Natural killer cell treated with Interleukin-12 subunit alpha and Interleukin-12 subunit beta and Interleukin-15 and Interleukin-18, amount 100 ng/mL, for 72 hours (primary cell): ENCODE data around the gene AQP6. TPM values are rescaled to one million over a fixed set of nuclear protein-coding genes. Genes with fewer than 3 reads are reported as not detected.
A peak's percentile ranks its signal among the peaks of the same experiment; 100 is the strongest.
"Not testable (repeated sequence)": the region's sequence is repeated elsewhere in the genome, so short reads cannot be mapped to it uniquely, and the experiment has no call there.

Experiments used
- ATAC-seq, 2 donors: fragments of 150-1000 bp; cut with Tn5 transposase in 1 of 2; sonication (Bioruptor Pico), chemical (Tn5 transposase) in 1 of 2; 2 replicates each; pipeline ENCODE4 v1.10.0; 2021
- DNase-seq: peaks from one replicate; pipeline ENCODE4 v3.0.0; 2022; ENCODE audit warnings: low spot score
- H3K27ac Mint-ChIP-seq, 2 donors: 1 replicate in 1 of 2; 2 replicates in 1 of 2; pipeline ENCODE4 v1.8.0; 2022; ENCODE audit warnings: mixed read lengths in 2 of 2, mild to moderate bottlenecking in 1 of 2, moderate library complexity in 1 of 2
- H3K27me3 Mint-ChIP-seq, 2 donors: 1 replicate in 1 of 2; 2 replicates in 1 of 2; pipeline ENCODE4 v1.8.0; 2022; ENCODE audit warnings: mixed read lengths in 2 of 2
- H3K36me3 Mint-ChIP-seq: one replicate; pipeline ENCODE4 v1.8.0; 2022; ENCODE audit warnings: mixed read lengths
- H3K4me1 Mint-ChIP-seq, 2 donors: 1 replicate in 1 of 2; 2 replicates in 1 of 2; pipeline ENCODE4 v1.8.0; 2022; ENCODE audit warnings: low read depth in 2 of 2, mixed read lengths in 2 of 2, mild to moderate bottlenecking in 1 of 2
- H3K4me3 Mint-ChIP-seq: one replicate; pipeline ENCODE4 v1.8.0; 2022; ENCODE audit warnings: mixed read lengths
- H3K9me3 Mint-ChIP-seq: 2 replicates; pipeline ENCODE4 v1.8.0; 2022; ENCODE audit warnings: mixed read lengths
- total RNA-seq, 2 donors: library from RNA; stranded (reverse); gene quantifications; one replicate each; pipeline ENCODE4 v1.2.3, GENCODE V29; 2022

AQP6 gene
- total RNA-seq, 2 donors from 2014 or later: not detected

GRCh38 chr12:49976557-49976956, 3.8 kb downstream of the AQP6 start:
- no peaks in the 10 kb centered on the region for H3K9me3 Mint-ChIP-seq
- no peak overlapping the region for H3K4me3 Mint-ChIP-seq
- peaks cover 0 to 3% of the 10 kb centered on the region in 2 donors for H3K27me3 Mint-ChIP-seq
- DNase-seq: no peak
- ATAC-seq: no peak
- H3K27ac Mint-ChIP-seq: no peak overlapping the region
- H3K4me1 Mint-ChIP-seq: no peaks in the 10 kb centered on the region
- no peaks in the 10 kb centered on the region for H3K36me3 Mint-ChIP-seq

GRCh38 chr12:49978125-49978524, 5.4 kb downstream of the AQP6 start:
- DNase-seq (no peak), ATAC-seq (no peak)
- Mint-ChIP-seq H3K4me3 (no peak overlapping the region), H3K27ac (no peak overlapping the region), H3K36me3 (no peaks in the 10 kb centered on the region), H3K4me1 (peaks cover 0 to 5% of the 10 kb centered on the region in 2 donors), H3K9me3 (no peaks in the 10 kb centered on the region), H3K27me3 (no peaks in the 10 kb centered on the region)

- H3K27me3 Mint-ChIP-seq: no peaks in the 10 kb centered on the region
- peaks cover 0 to 5% of the 10 kb centered on the region in 2 donors for H3K4me1 Mint-ChIP-seq
- DNase-seq (no peak), ATAC-seq (no peak)
- H3K4me3 Mint-ChIP-seq: no peak overlapping the region
- peak overlapping the region in 1 of 2 donors; percentile 42 for H3K27ac Mint-ChIP-seq
- no peaks in the 10 kb centered on the region for H3K36me3 Mint-ChIP-seq
- H3K9me3 Mint-ChIP-seq: no peaks in the 10 kb centered on the region
Observed at GRCh38 chr12:49979016-49979586, 6.4 kb downstream of the AQP6 start.

- no peaks in the 10 kb centered on the region for H3K27me3 Mint-ChIP-seq
- ATAC-seq (no peak), DNase-seq (no peak)
- H3K4me1 Mint-ChIP-seq: peaks cover 0 to 5% of the 10 kb centered on the region in 2 donors
- no peaks in the 10 kb centered on the region for H3K36me3 Mint-ChIP-seq
- no peaks in the 10 kb centered on the region for H3K9me3 Mint-ChIP-seq
- no peak overlapping the region for H3K4me3 Mint-ChIP-seq
- H3K27ac Mint-ChIP-seq: peak overlapping the region in 1 of 2 donors; percentile 42
Observed at GRCh38 chr12:49979791-49980190, 7.0 kb downstream of the AQP6 start.

- Mint-ChIP-seq H3K27me3 (no peaks in the 10 kb centered on the region), H3K27ac (no peak overlapping the region), H3K36me3 (no peaks in the 10 kb centered on the region), H3K4me3 (no peak overlapping the region), H3K4me1 (peaks cover 0 to 5% of the 10 kb centered on the region in 2 donors), H3K9me3 (no peaks in the 10 kb centered on the region)
- DNase-seq (no peak), ATAC-seq (no peak)
Observed at GRCh38 chr12:49980501-49981349, 8.0 kb downstream of the AQP6 start.

- Mint-ChIP-seq H3K36me3 (peaks cover 6% of the 10 kb centered on the region), H3K27ac (no peak overlapping the region), H3K9me3 (no peaks in the 10 kb centered on the region), H3K4me3 (no peak overlapping the region), H3K27me3 (no peaks in the 10 kb centered on the region), H3K4me1 (peaks cover 0 to 5% of the 10 kb centered on the region in 2 donors)
- DNase-seq (no peak), ATAC-seq (no peak)
Observed at GRCh38 chr12:49982246-49983087, 9.7 kb downstream of the AQP6 start.

GRCh38 chr12:49983892-49984291, 11.1 kb downstream of the AQP6 start:
- ATAC-seq (no peak), DNase-seq (no peak)
- Mint-ChIP-seq H3K36me3 (peaks cover 13% of the 10 kb centered on the region), H3K4me3 (no peak overlapping the region), H3K4me1 (peaks cover 0 to 5% of the 10 kb centered on the region in 2 donors), H3K27ac (no peak overlapping the region), H3K9me3 (no peaks in the 10 kb centered on the region), H3K27me3 (no peaks in the 10 kb centered on the region)

- Mint-ChIP-seq H3K4me1 (peaks cover 0 to 5% of the 10 kb centered on the region in 2 donors), H3K4me3 (no peak overlapping the region), H3K36me3 (peaks cover 15% of the 10 kb centered on the region), H3K9me3 (no peaks in the 10 kb centered on the region), H3K27me3 (no peaks in the 10 kb centered on the region), H3K27ac (no peak overlapping the region)
- ATAC-seq (no peak), DNase-seq (no peak)
Observed at GRCh38 chr12:49984476-49985359, 12.0 kb downstream of the AQP6 start.

GRCh38 chr12:49985981-49986380, 13.2 kb downstream of the AQP6 start:
- no peak for ATAC-seq
- DNase-seq: no peak
- H3K27me3 Mint-ChIP-seq: no peaks in the 10 kb centered on the region
- H3K27ac Mint-ChIP-seq: no peak overlapping the region
- peaks cover 0 to 5% of the 10 kb centered on the region in 2 donors for H3K4me1 Mint-ChIP-seq
- H3K4me3 Mint-ChIP-seq: no peak overlapping the region
- H3K36me3 Mint-ChIP-seq: peaks cover 18% of the 10 kb centered on the region
- no peaks in the 10 kb centered on the region for H3K9me3 Mint-ChIP-seq

GRCh38 chr12:49986476-49986875, 13.7 kb downstream of the AQP6 start:
- ATAC-seq, H3K27ac Mint-ChIP-seq, H3K4me3 Mint-ChIP-seq, H3K9me3 Mint-ChIP-seq, H3K27me3 Mint-ChIP-seq, DNase-seq, H3K4me1 Mint-ChIP-seq: not testable (repeated sequence)
- peaks cover 18% of the 10 kb centered on the region for H3K36me3 Mint-ChIP-seq

- ATAC-seq (no peak), DNase-seq (no peak)
- H3K36me3 Mint-ChIP-seq: peaks cover 25% of the 10 kb centered on the region
Observed at GRCh38 chr12:49987625-49988303, 15.0 kb downstream of the AQP6 start.

GRCh38 chr12:49989400-49989799, 16.7 kb downstream of the AQP6 start:
- ATAC-seq, H3K9me3 Mint-ChIP-seq, H3K27me3 Mint-ChIP-seq, DNase-seq, H3K27ac Mint-ChIP-seq, H3K4me1 Mint-ChIP-seq, H3K4me3 Mint-ChIP-seq: not testable (repeated sequence)
- peaks cover 35% of the 10 kb centered on the region for H3K36me3 Mint-ChIP-seq

More at GRCh38 chr12:49987625-49988303, 15.0 kb downstream of the AQP6 start:
- H3K27me3 Mint-ChIP-seq: no peaks in the 10 kb centered on the region
- H3K4me3 Mint-ChIP-seq: no peak overlapping the region
- no peaks in the 10 kb centered on the region for H3K9me3 Mint-ChIP-seq
- H3K27ac Mint-ChIP-seq: no peak overlapping the region
- H3K4me1 Mint-ChIP-seq: peaks cover 0 to 3% of the 10 kb centered on the region in 2 donors
